Smooth muscle cell (in vitro differentiated cells): ENCODE measurements around the gene CEP170. TPM values are rescaled to one million over a fixed set of nuclear protein-coding genes. Genes with fewer than 3 reads are reported as not detected.

Experiments used
- polyA plus RNA-seq: library from polyadenylated mRNA; unstranded; fragments of >200 nt; fragmentation: Nextera tagmentation; extraction: Ambion mirVana; gene quantifications from 2 replicates; pipeline ENCODE4 v1.2.1, GENCODE V29; 2016
- small RNA-seq: library from RNA; depleted of rRNA; stranded (forward); fragments of <200 nt; gene quantifications from one replicate; pipeline ENCODE3, GENCODE V24; 2014
- total RNA-seq: library from RNA; depleted of rRNA; stranded (reverse); fragments of >200 nt; gene quantifications from 2 replicates; pipeline ENCODE4 v1.2.3, GENCODE V29; 2014

The CEP170 gene
- total and polyA plus RNA-seq, 2 experiments from 2014 or later = 76.0 to 145 TPM

Small RNA genes lying within 50 kb of the gene (small RNA-seq; reads per million reads assigned to genes)
- not detected for gene RNU6-747P

Other genes with a start within 250 kb of the CEP170 start
- gene SDCCAG8, start 760 bp upstream of the CEP170 start, total RNA-seq = 32.5 and 33.4 TPM in 2 replicates
- gene SDCCAG8, start 760 bp upstream of the CEP170 start, polyA plus RNA-seq = 30.9 and 33.0 TPM in 2 replicates